ENCODE data around the gene BMPER. TPM values are rescaled to one million over a fixed set of nuclear protein-coding genes. Genes with fewer than 3 reads are reported as not detected.

BMPER gene
- total RNA-seq, 2 experiments from 2014 or later, result not detected

- Mint-ChIP-seq H3K4me1 (no peaks in the 10 kb centered on the region), H3K9me3 (no peaks in the 10 kb centered on the region), H3K27ac (no peak overlapping the region), H3K27me3 (peaks cover 9% of the 10 kb centered on the region), H3K4me3 (no peak overlapping the region), H3K36me3 (no peaks in the 10 kb centered on the region)
- DNase-seq, result no peak
Measured at GRCh38 chr7:33882950-33883670, 22.2 kb upstream of the BMPER start.

GRCh38 chr7:33883671-33883965 lies 21.7 kb upstream of the BMPER start:
- Mint-ChIP-seq H3K27me3 (peaks cover 9% of the 10 kb centered on the region), H3K36me3 (no peaks in the 10 kb centered on the region), H3K4me1 (no peaks in the 10 kb centered on the region), H3K9me3 (no peaks in the 10 kb centered on the region), H3K27ac (no peak overlapping the region), H3K4me3 (no peak overlapping the region)
- DNase-seq, result no peak

GRCh38 chr7:33885290-33886148 lies 19.8 kb upstream of the BMPER start:
- Mint-ChIP-seq H3K27ac (no peak overlapping the region), H3K4me3 (no peak overlapping the region), H3K36me3 (no peaks in the 10 kb centered on the region), H3K9me3 (no peaks in the 10 kb centered on the region), H3K4me1 (no peaks in the 10 kb centered on the region), H3K27me3 (peaks cover 9% of the 10 kb centered on the region)
- DNase-seq, result no peak

- H3K36me3 Mint-ChIP-seq, result no peaks in the 10 kb centered on the region
- DNase-seq, result no peak
- H3K9me3 Mint-ChIP-seq, result no peaks in the 10 kb centered on the region
- H3K27me3 Mint-ChIP-seq, result peaks cover 6% of the 10 kb centered on the region
- H3K27ac Mint-ChIP-seq, result no peak overlapping the region
- H3K4me3 Mint-ChIP-seq, result no peak overlapping the region
- no peaks in the 10 kb centered on the region for H3K4me1 Mint-ChIP-seq
Measured at GRCh38 chr7:33886149-33886623, 19.2 kb upstream of the BMPER start.

- H3K36me3 Mint-ChIP-seq, result no peaks in the 10 kb centered on the region
- DNase-seq, result no peak
- peaks cover 8% of the 10 kb centered on the region for H3K27me3 Mint-ChIP-seq
- no peaks in the 10 kb centered on the region for H3K9me3 Mint-ChIP-seq
- H3K4me1 Mint-ChIP-seq, result no peaks in the 10 kb centered on the region
- no peak overlapping the region for H3K27ac Mint-ChIP-seq
- H3K4me3 Mint-ChIP-seq, result no peak overlapping the region
Measured at GRCh38 chr7:33887266-33887975, 17.9 kb upstream of the BMPER start.

- no peaks in the 10 kb centered on the region for H3K36me3 Mint-ChIP-seq
- H3K27ac Mint-ChIP-seq, result no peak overlapping the region
- peaks cover 13% of the 10 kb centered on the region for H3K27me3 Mint-ChIP-seq
- no peak for DNase-seq
- no peak overlapping the region for H3K4me3 Mint-ChIP-seq
- no peaks in the 10 kb centered on the region for H3K9me3 Mint-ChIP-seq
- no peaks in the 10 kb centered on the region for H3K4me1 Mint-ChIP-seq
Measured at GRCh38 chr7:33888166-33888565, 17.2 kb upstream of the BMPER start.

GRCh38 chr7:33892945-33893344 lies 12.4 kb upstream of the BMPER start:
- no peaks in the 10 kb centered on the region for H3K36me3 Mint-ChIP-seq
- no peaks in the 10 kb centered on the region for H3K9me3 Mint-ChIP-seq

GRCh38 chr7:33893377-33893776 lies 12.0 kb upstream of the BMPER start:
- peaks cover 6% of the 10 kb centered on the region for H3K4me1 Mint-ChIP-seq
- no peaks in the 10 kb centered on the region for H3K36me3 Mint-ChIP-seq
- H3K27me3 Mint-ChIP-seq, result peaks cover 45% of the 10 kb centered on the region
- H3K4me3 Mint-ChIP-seq, result no peak overlapping the region
- no peak for DNase-seq
- no peak overlapping the region for H3K27ac Mint-ChIP-seq
- H3K9me3 Mint-ChIP-seq, result no peaks in the 10 kb centered on the region

More at GRCh38 chr7:33892945-33893344, 12.4 kb upstream of the BMPER start:
- no peak for DNase-seq
- Mint-ChIP-seq H3K27me3 (peaks cover 41% of the 10 kb centered on the region), H3K4me1 (peaks cover 6% of the 10 kb centered on the region), H3K27ac (no peak overlapping the region), H3K4me3 (no peak overlapping the region)

- Mint-ChIP-seq H3K36me3 (no peaks in the 10 kb centered on the region), H3K4me1 (peaks cover 6% of the 10 kb centered on the region), H3K27me3 (peaks cover 58% of the 10 kb centered on the region), H3K9me3 (no peaks in the 10 kb centered on the region), H3K4me3 (no peak overlapping the region), H3K27ac (no peak overlapping the region)
- peak; percentile 78 for DNase-seq
Measured at GRCh38 chr7:33895025-33895804, 10.1 kb upstream of the BMPER start.

GRCh38 chr7:33900501-33900900 lies 4.8 kb upstream of the BMPER start:
- Mint-ChIP-seq H3K4me1 (peaks cover 2% of the 10 kb centered on the region), H3K27me3 (peaks cover 76% of the 10 kb centered on the region), H3K36me3 (no peaks in the 10 kb centered on the region), H3K27ac (no peak overlapping the region), H3K9me3 (no peaks in the 10 kb centered on the region), H3K4me3 (no peak overlapping the region)
- no peak for DNase-seq

GRCh38 chr7:33901199-33901598 lies 4.1 kb upstream of the BMPER start:
- Mint-ChIP-seq H3K36me3 (no peaks in the 10 kb centered on the region), H3K9me3 (no peaks in the 10 kb centered on the region), H3K27ac (no peak overlapping the region), H3K27me3 (peaks cover 78% of the 10 kb centered on the region), H3K4me1 (no peaks in the 10 kb centered on the region), H3K4me3 (no peak overlapping the region)
- no peak for DNase-seq

GRCh38 chr7:33901847-33902246 lies 3.5 kb upstream of the BMPER start:
- peaks cover 80% of the 10 kb centered on the region for H3K27me3 Mint-ChIP-seq
- H3K4me1 Mint-ChIP-seq, result no peaks in the 10 kb centered on the region
- no peak overlapping the region for H3K4me3 Mint-ChIP-seq
- no peak overlapping the region for H3K27ac Mint-ChIP-seq
- no peaks in the 10 kb centered on the region for H3K36me3 Mint-ChIP-seq
- no peak for DNase-seq
- H3K9me3 Mint-ChIP-seq, result no peaks in the 10 kb centered on the region

- H3K4me3 Mint-ChIP-seq, result no peak overlapping the region
- no peaks in the 10 kb centered on the region for H3K36me3 Mint-ChIP-seq
- no peaks in the 10 kb centered on the region for H3K9me3 Mint-ChIP-seq
- no peak for DNase-seq
- H3K27me3 Mint-ChIP-seq, result peaks cover 82% of the 10 kb centered on the region
- no peak overlapping the region for H3K27ac Mint-ChIP-seq
- no peaks in the 10 kb centered on the region for H3K4me1 Mint-ChIP-seq
Measured at GRCh38 chr7:33902746-33903145, 2.6 kb upstream of the BMPER start.

GRCh38 chr7:33903791-33904680 lies 1.3 kb upstream of the BMPER start:
- peak; percentile 8 for DNase-seq
- no peaks in the 10 kb centered on the region for H3K9me3 Mint-ChIP-seq
- H3K27ac Mint-ChIP-seq, result no peak overlapping the region
- no peaks in the 10 kb centered on the region for H3K36me3 Mint-ChIP-seq
- no peaks in the 10 kb centered on the region for H3K4me1 Mint-ChIP-seq
- peaks cover 74% of the 10 kb centered on the region for H3K27me3 Mint-ChIP-seq
- peak overlapping the region; percentile 67 for H3K4me3 Mint-ChIP-seq

All from activated naive CD8-positive, alpha-beta T cell treated with anti-CD3 and anti-CD28 coated beads for 36 hours (primary cell).